ENCODE results near the gene BRMS1. TPM values are rescaled to one million over a fixed set of nuclear protein-coding genes. Genes with fewer than 3 reads are reported as not detected.
A peak's percentile ranks its signal among the peaks of the same experiment; 100 is the strongest.

Gene BRMS1
- total and polyA plus RNA-seq, 4 experiments from 2014 or later = 49.8 to 78.7 (median 60.5) TPM

GRCh38 chr11:66327171-66328030 lies 17.5 kb downstream of the BRMS1 start:
- Histone ChIP-seq H3K4me1 (ENCODE audit: insufficient read depth, low read length) (peaks cover 29% of the 10 kb centered on the region), H3K4me3 (ENCODE audit: low read length in 2 of 2) (no peak overlapping the region), H3K9me3 (ENCODE audit: control insufficient read depth in 1 of 2, low read length in 2 of 2) (no peaks in the 10 kb centered on the region), H3K27me3 (ENCODE audit: insufficient read depth, low read length) (no peaks in the 10 kb centered on the region), H3K27ac (ENCODE audit: low read depth, low read length) (no peak overlapping the region), H3K36me3 (ENCODE audit: insufficient read depth, low read length) (no peaks in the 10 kb centered on the region)
- H3K4me3 Mint-ChIP-seq = peak overlapping the region in 5 of 8 donors; percentile 5 to 76 (median 18)
- H3K9me3 Mint-ChIP-seq = no peaks in the 10 kb centered on the region
- no peaks in the 10 kb centered on the region for H3K27me3 Mint-ChIP-seq
- no peak for DNase-seq
- peak overlapping the region; percentile 9 to 77 (median 34) for H3K27ac Mint-ChIP-seq
- CTCF ChIA-PET (ENCODE audit: partially characterized antibody) = interaction anchor here (1.6 kb wide), 1 partner anchor 16 kb away, joined by 24 read pairs; no protein-coding TSS in a partner anchor
- H3K4me1 Mint-ChIP-seq = peaks cover 18 to 27% (median 22%) of the 10 kb centered on the region in 4 donors
- no peaks in the 10 kb centered on the region for H3K36me3 Mint-ChIP-seq
- POLR2A ChIA-PET (ENCODE audit: partially characterized antibody) = interaction anchor here (1.4 to 3.7 kb wide), 2 partner anchors 10 to 15 kb away, joined by 9 to 32 read pairs; partner anchors contain the start of gene CD248
- intact Hi-C loops (cut with micrococcal nuclease) = loop anchor here (1.0 to 5.0 kb wide), 3 partner anchors 15 to 105 kb away; no protein-coding TSS in a partner anchor

- DNase-seq = no peak
- peak overlapping the region in 3 of 7 donors; percentile 61 to 86 (median 63) for H3K27ac Mint-ChIP-seq
Observed at GRCh38 chr11:66326261-66327111, 18.4 kb downstream of the BRMS1 start.

DNA sequence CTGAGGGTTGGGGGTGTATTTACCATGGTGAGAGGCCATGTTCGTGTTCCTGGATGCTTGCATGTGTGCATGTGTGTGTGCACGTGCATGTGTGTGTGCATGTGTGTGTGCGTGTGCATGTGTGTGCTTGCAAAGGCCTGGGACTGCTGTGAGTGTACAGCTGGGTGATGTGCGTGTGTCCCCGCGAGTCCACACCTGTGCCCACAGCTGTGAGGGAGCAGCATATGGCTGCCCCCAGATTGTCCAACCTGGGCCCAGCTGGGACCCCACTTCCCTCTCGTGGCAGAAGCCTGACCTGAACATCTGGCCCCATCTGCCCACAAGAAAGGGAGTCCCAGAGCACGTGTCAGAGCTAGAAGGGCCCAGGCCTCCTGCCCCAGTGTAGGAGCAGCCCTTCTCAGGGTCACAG lies 19.6 kb downstream of the BRMS1 start:
- H3K27ac ChIP-seq (ENCODE audit: low read depth, low read length) = no peak overlapping the region
- DNase-seq = no peak
- no peaks in the 10 kb centered on the region for H3K9me3 ChIP-seq (ENCODE audit: control insufficient read depth in 1 of 2, low read length in 2 of 2)
- CTCF ChIA-PET (ENCODE audit: partially characterized antibody) = interaction anchor here (1.1 to 1.4 kb wide), 3 partner anchors 10 to 61 kb away, joined by 3 to 6 read pairs (median 4); no protein-coding TSS in a partner anchor
- Mint-ChIP-seq H3K9me3 (peaks cover 0 to 2% (median under 1%) of the 10 kb centered on the region in 8 donors), H3K4me1 (peaks cover 18 to 27% (median 22%) of the 10 kb centered on the region in 4 donors), H3K27me3 (no peaks in the 10 kb centered on the region), H3K36me3 (no peaks in the 10 kb centered on the region), H3K27ac (no peak overlapping the region), H3K4me3 (no peak overlapping the region)
- POLR2A ChIA-PET (ENCODE audit: partially characterized antibody) = interaction anchor here (3.7 kb wide), 1 partner anchor 13 kb away, joined by 32 read pairs; no protein-coding TSS in a partner anchor
- H3K4me3 ChIP-seq (ENCODE audit: low read length in 2 of 2) = no peak overlapping the region
- no peaks in the 10 kb centered on the region for H3K36me3 ChIP-seq (ENCODE audit: insufficient read depth, low read length)
- no peaks in the 10 kb centered on the region for H3K27me3 ChIP-seq (ENCODE audit: insufficient read depth, low read length)
- H3K4me1 ChIP-seq (ENCODE audit: insufficient read depth, low read length) = peaks cover 29% of the 10 kb centered on the region
- intact Hi-C loops (cut with micrococcal nuclease) = loop anchor here (5.0 kb wide), 1 partner anchor 62 kb away; no protein-coding TSS in a partner anchor

More at GRCh38 chr11:66326261-66327111, 18.4 kb downstream of the BRMS1 start:
- Mint-ChIP-seq H3K4me3 (peak overlapping the region in 2 of 8 donors; percentile 29 to 33), H3K9me3 (no peaks in the 10 kb centered on the region), H3K36me3 (no peaks in the 10 kb centered on the region), H3K4me1 (peaks cover 18 to 27% (median 22%) of the 10 kb centered on the region in 4 donors), H3K27me3 (no peaks in the 10 kb centered on the region)
- Histone ChIP-seq H3K27me3 (ENCODE audit: insufficient read depth, low read length) (no peaks in the 10 kb centered on the region), H3K27ac (ENCODE audit: low read depth, low read length) (no peak overlapping the region), H3K36me3 (ENCODE audit: insufficient read depth, low read length) (no peaks in the 10 kb centered on the region), H3K4me3 (ENCODE audit: low read length in 2 of 2) (no peak overlapping the region), H3K9me3 (ENCODE audit: control insufficient read depth in 1 of 2, low read length in 2 of 2) (no peaks in the 10 kb centered on the region), H3K4me1 (ENCODE audit: insufficient read depth, low read length) (peaks cover 29% of the 10 kb centered on the region)
- ChIA-PET POLR2A (ENCODE audit: partially characterized antibody) (interaction anchor here (1.4 to 3.7 kb wide), 2 partner anchors 9 to 14 kb away, joined by 9 to 32 read pairs; partner anchors contain the start of gene CD248), CTCF (ENCODE audit: partially characterized antibody) (interaction anchor here (1.6 kb wide), 1 partner anchor 15 kb away, joined by 24 read pairs; no protein-coding TSS in a partner anchor)
- intact Hi-C loops (cut with micrococcal nuclease) = loop anchor here (5.0 kb wide), 1 partner anchor 61 kb away; no protein-coding TSS in a partner anchor

GRCh38 chr11:66324664-66325063 lies 20.2 kb downstream of the BRMS1 start:
- H3K9me3 Mint-ChIP-seq = peaks cover 0 to 8% (median 3%) of the 10 kb centered on the region in 8 donors
- no peak overlapping the region for H3K27ac ChIP-seq (ENCODE audit: low read depth, low read length)
- H3K4me1 ChIP-seq (ENCODE audit: insufficient read depth, low read length) = peaks cover 29% of the 10 kb centered on the region
- no peaks in the 10 kb centered on the region for H3K27me3 ChIP-seq (ENCODE audit: insufficient read depth, low read length)
- peaks cover 18 to 30% (median 24%) of the 10 kb centered on the region in 4 donors for H3K4me1 Mint-ChIP-seq
- no peaks in the 10 kb centered on the region for H3K27me3 Mint-ChIP-seq
- no peak overlapping the region for H3K4me3 Mint-ChIP-seq
- H3K4me3 ChIP-seq (ENCODE audit: low read length in 2 of 2) = no peak overlapping the region
- intact Hi-C loops (cut with micrococcal nuclease) = loop anchor here (5.0 kb wide), 1 partner anchor 63 kb away; no protein-coding TSS in a partner anchor
- DNase-seq = no peak
- H3K36me3 ChIP-seq (ENCODE audit: insufficient read depth, low read length) = no peaks in the 10 kb centered on the region
- CTCF ChIA-PET (ENCODE audit: partially characterized antibody) = interaction anchor here (1.1 to 1.4 kb wide), 4 partner anchors 9 to 62 kb away, joined by 3 to 6 read pairs (median 4); no protein-coding TSS in a partner anchor
- peak overlapping the region in 2 of 7 donors; percentile 40 to 61 for H3K27ac Mint-ChIP-seq
- POLR2A ChIA-PET (ENCODE audit: partially characterized antibody) = interaction anchor here (3.7 kb wide), 1 partner anchor 12 kb away, joined by 32 read pairs; no protein-coding TSS in a partner anchor
- H3K36me3 Mint-ChIP-seq = no peaks in the 10 kb centered on the region
- no peaks in the 10 kb centered on the region for H3K9me3 ChIP-seq (ENCODE audit: control insufficient read depth in 1 of 2, low read length in 2 of 2)

DNA sequence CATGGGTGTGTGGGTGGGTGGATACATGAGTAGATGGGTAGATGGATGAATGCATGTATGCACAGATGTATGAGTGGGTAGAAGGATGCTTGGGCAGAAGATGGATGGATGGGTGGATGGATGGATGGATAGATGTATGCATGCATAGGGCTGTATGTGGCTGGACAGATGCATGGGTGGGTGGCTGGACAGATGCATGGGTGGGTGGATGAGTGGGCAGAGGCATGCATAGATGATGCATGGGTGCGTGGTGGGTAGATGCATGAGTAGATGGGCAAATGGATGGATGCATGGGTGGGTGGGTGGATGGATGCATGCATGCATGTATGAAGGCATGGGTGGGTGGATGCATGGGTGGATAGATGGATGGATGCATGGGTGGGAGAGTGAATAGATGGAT lies 21.2 kb downstream of the BRMS1 start:
- Mint-ChIP-seq H3K9me3 (peaks cover 0 to 9% (median 3%) of the 10 kb centered on the region in 8 donors), H3K4me3 (no peak overlapping the region), H3K27ac (no peak overlapping the region), H3K27me3 (no peaks in the 10 kb centered on the region), H3K4me1 (peaks cover 20 to 39% (median 29%) of the 10 kb centered on the region in 4 donors), H3K36me3 (no peaks in the 10 kb centered on the region)
- Histone ChIP-seq H3K36me3 (ENCODE audit: insufficient read depth, low read length) (no peaks in the 10 kb centered on the region), H3K4me3 (ENCODE audit: low read length in 2 of 2) (no peak overlapping the region), H3K9me3 (ENCODE audit: control insufficient read depth in 1 of 2, low read length in 2 of 2) (no peaks in the 10 kb centered on the region), H3K27ac (ENCODE audit: low read depth, low read length) (no peak overlapping the region), H3K4me1 (ENCODE audit: insufficient read depth, low read length) (peaks cover 35% of the 10 kb centered on the region), H3K27me3 (ENCODE audit: insufficient read depth, low read length) (no peaks in the 10 kb centered on the region)
- intact Hi-C loops (cut with micrococcal nuclease) = no loop called here
- no peak for DNase-seq
- POLR2A ChIA-PET (ENCODE audit: partially characterized antibody) = no interaction called here
- CTCF ChIA-PET (ENCODE audit: partially characterized antibody) = interaction anchor here (1.2 kb wide), 1 partner anchor 11 kb away, joined by 4 read pairs; no protein-coding TSS in a partner anchor

DNA sequence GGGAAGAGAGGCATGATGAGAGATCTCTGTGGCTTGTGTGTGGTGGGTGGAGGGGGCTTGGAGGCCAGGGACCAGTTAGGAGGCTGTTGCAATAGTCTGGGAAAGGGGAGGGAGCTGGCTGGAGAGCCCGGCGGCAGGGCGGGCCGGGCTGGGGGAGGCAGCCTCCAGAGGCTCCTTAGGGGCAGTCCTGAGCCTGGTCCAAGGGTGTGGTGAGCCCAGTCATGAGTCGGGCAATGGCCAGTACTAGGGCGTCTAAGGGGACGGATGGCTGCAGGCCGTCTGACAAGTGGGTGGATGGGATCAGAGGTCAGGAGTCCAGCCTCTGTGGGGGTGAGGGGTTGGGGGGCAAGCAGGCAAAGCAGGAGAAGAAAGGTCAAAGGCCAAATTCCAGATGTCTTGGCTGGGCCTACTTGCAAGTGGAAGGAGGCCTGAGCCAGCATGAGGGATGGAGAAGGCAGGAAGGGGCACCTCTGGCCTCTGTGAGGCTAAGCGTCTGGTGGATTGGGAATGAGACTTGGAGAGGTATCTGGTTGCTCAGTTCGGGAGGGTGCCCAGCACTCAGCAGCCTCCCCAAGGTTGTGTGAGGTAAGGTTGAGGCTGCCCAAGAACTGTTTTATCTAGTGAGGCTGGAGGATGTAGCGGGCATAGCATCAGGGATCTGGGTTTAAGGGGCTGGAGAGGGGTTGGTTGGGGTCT lies 22.0 kb downstream of the BRMS1 start:
- no peaks in the 10 kb centered on the region for H3K36me3 ChIP-seq (ENCODE audit: insufficient read depth, low read length)

More for the DNA sequence above, 22.0 kb downstream of the BRMS1 start:
- Mint-ChIP-seq H3K36me3 (no peaks in the 10 kb centered on the region), H3K27ac (peak overlapping the region in 1 of 7 donors; percentile 4), H3K4me1 (peaks cover 18 to 39% (median 27%) of the 10 kb centered on the region in 4 donors), H3K9me3 (peaks cover 0 to 9% (median 3%) of the 10 kb centered on the region in 8 donors), H3K27me3 (no peaks in the 10 kb centered on the region), H3K4me3 (no peak overlapping the region)
- no peak for DNase-seq
- intact Hi-C loops (cut with micrococcal nuclease) = no loop called here
- ChIA-PET CTCF (ENCODE audit: partially characterized antibody) (interaction anchor here (1.7 kb wide), 1 partner anchor 11 kb away, joined by 16 read pairs; no protein-coding TSS in a partner anchor), POLR2A (ENCODE audit: partially characterized antibody) (interaction anchor here (1.5 kb wide), 1 partner anchor 10 kb away, joined by 4 read pairs; no protein-coding TSS in a partner anchor)
- H3K4me1 ChIP-seq (ENCODE audit: insufficient read depth, low read length) = peaks cover 35% of the 10 kb centered on the region
- no peak overlapping the region for H3K4me3 ChIP-seq (ENCODE audit: low read length in 2 of 2)
- H3K27ac ChIP-seq (ENCODE audit: low read depth, low read length) = no peak overlapping the region
- no peaks in the 10 kb centered on the region for H3K9me3 ChIP-seq (ENCODE audit: control insufficient read depth in 1 of 2, low read length in 2 of 2)
- H3K27me3 ChIP-seq (ENCODE audit: insufficient read depth, low read length) = no peaks in the 10 kb centered on the region

Measured in CD4-positive, alpha-beta memory T cell (primary cell).